ENCODE results near the gene BOLA2. TPM values are rescaled to one million over a fixed set of nuclear protein-coding genes. Genes with fewer than 3 reads are reported as not detected.
"Not testable (repeated sequence)": the region's sequence is repeated elsewhere in the genome, so short reads cannot be mapped to it uniquely, and the experiment has no call there.

Gene BOLA2
- total RNA-seq (ENCODE audit: low replicate concordance): 9.0 and 24.7 TPM in 2 replicates

- H3F3A ChIP-seq (ENCODE audit: low read depth); H3K4me1 Mint-ChIP-seq; H3K4me2 ChIP-seq; H3K9me3 Mint-ChIP-seq; H3K9ac ChIP-seq; H4K20me1 ChIP-seq (ENCODE audit: low read depth); H2AFZ ChIP-seq (replicated peaks); H3K4me1 ChIP-seq; H3K27ac Mint-ChIP-seq; H3K36me3 Mint-ChIP-seq; H3K27me3 Mint-ChIP-seq (ENCODE audit: insufficient read depth, low read depth); H3K27ac ChIP-seq; H3K79me2 ChIP-seq (ENCODE audit: low read depth); H3K9me3 ChIP-seq (ENCODE audit: low read depth); H3K4me3 ChIP-seq; DNase-seq (ENCODE audit: low spot score); H3K36me3 ChIP-seq; H3K4me3 Mint-ChIP-seq; H3K27me3 ChIP-seq: not testable (repeated sequence)
These were observed at the start of gene BOLA2, which contains the start of gene SLX1B for GRCh38 chr16:29454269-29454668. Gene BOLA2, minus strand, starts transcription at chr16:29454351. Its CDS starts 98 bp downstream, at chr16:29454253. Gene SLX1B, plus strand, starts transcription at chr16:29454533.

GRCh38 chr16:29482276-29482675 lies 28.1 kb upstream of the BOLA2 start:
- H3K4me3 ChIP-seq; H3K27me3 ChIP-seq; H3K79me2 ChIP-seq (ENCODE audit: low read depth); H3K36me3 Mint-ChIP-seq; H3K9me3 ChIP-seq (ENCODE audit: low read depth); H3K4me2 ChIP-seq; H3K4me3 Mint-ChIP-seq; H3K36me3 ChIP-seq; H3K9ac ChIP-seq; H2AFZ ChIP-seq (replicated peaks); H3K4me1 ChIP-seq; H3F3A ChIP-seq (ENCODE audit: low read depth); H3K4me1 Mint-ChIP-seq; H3K9me3 Mint-ChIP-seq; H3K27me3 Mint-ChIP-seq (ENCODE audit: insufficient read depth, low read depth); H4K20me1 ChIP-seq (ENCODE audit: low read depth); H3K27ac ChIP-seq; H3K27ac Mint-ChIP-seq; DNase-seq (ENCODE audit: low spot score): not testable (repeated sequence)

- H3F3A ChIP-seq (ENCODE audit: low read depth); H4K20me1 ChIP-seq (ENCODE audit: low read depth); H3K27ac ChIP-seq; DNase-seq (ENCODE audit: low spot score); H3K9me3 Mint-ChIP-seq; H2AFZ ChIP-seq (replicated peaks); H3K4me3 Mint-ChIP-seq; H3K4me3 ChIP-seq; H3K79me2 ChIP-seq (ENCODE audit: low read depth); H3K4me1 Mint-ChIP-seq; H3K36me3 Mint-ChIP-seq; H3K27me3 ChIP-seq; H3K9me3 ChIP-seq (ENCODE audit: low read depth); H3K4me2 ChIP-seq; H3K9ac ChIP-seq; H3K4me1 ChIP-seq; H3K36me3 ChIP-seq; H3K27ac Mint-ChIP-seq; H3K27me3 Mint-ChIP-seq (ENCODE audit: insufficient read depth, low read depth): not testable (repeated sequence)
These were observed 17.9 kb upstream of the BOLA2 start for GRCh38 chr16:29472065-29472464.

- not testable (repeated sequence) for H3K36me3 Mint-ChIP-seq; H3K79me2 ChIP-seq (ENCODE audit: low read depth); H3K4me1 ChIP-seq; H3K4me3 ChIP-seq; H3K4me3 Mint-ChIP-seq; H3K27ac ChIP-seq; H3K4me1 Mint-ChIP-seq; H3K9me3 Mint-ChIP-seq; H3F3A ChIP-seq (ENCODE audit: low read depth); H3K27me3 Mint-ChIP-seq (ENCODE audit: insufficient read depth, low read depth); H3K4me2 ChIP-seq; H3K27me3 ChIP-seq; H3K27ac Mint-ChIP-seq; H3K36me3 ChIP-seq; H4K20me1 ChIP-seq (ENCODE audit: low read depth); H2AFZ ChIP-seq (replicated peaks); DNase-seq (ENCODE audit: low spot score); H3K9ac ChIP-seq; H3K9me3 ChIP-seq (ENCODE audit: low read depth)
These were observed 15.5 kb upstream of the BOLA2 start for GRCh38 chr16:29469660-29470059.

- H3K27ac Mint-ChIP-seq; H3K79me2 ChIP-seq (ENCODE audit: low read depth); H3K9me3 Mint-ChIP-seq; H3K9ac ChIP-seq; H3K4me3 Mint-ChIP-seq; H3K4me1 Mint-ChIP-seq; H3F3A ChIP-seq (ENCODE audit: low read depth); H3K27me3 ChIP-seq; H3K27me3 Mint-ChIP-seq (ENCODE audit: insufficient read depth, low read depth); H3K27ac ChIP-seq; H3K4me3 ChIP-seq; H4K20me1 ChIP-seq (ENCODE audit: low read depth); H3K9me3 ChIP-seq (ENCODE audit: low read depth); H3K4me2 ChIP-seq; H3K4me1 ChIP-seq; DNase-seq (ENCODE audit: low spot score); H2AFZ ChIP-seq (replicated peaks); H3K36me3 ChIP-seq; H3K36me3 Mint-ChIP-seq: not testable (repeated sequence)
These were observed 13.7 kb upstream of the BOLA2 start for GRCh38 chr16:29467654-29468366.

GRCh38 chr16:29466904-29467303 lies 12.8 kb upstream of the BOLA2 start:
- H3F3A ChIP-seq (ENCODE audit: low read depth); H3K9me3 Mint-ChIP-seq; H3K9ac ChIP-seq; H3K4me1 Mint-ChIP-seq; H3K36me3 Mint-ChIP-seq; H3K36me3 ChIP-seq; H3K4me3 Mint-ChIP-seq; H3K27ac ChIP-seq; H3K27me3 Mint-ChIP-seq (ENCODE audit: insufficient read depth, low read depth); H3K4me1 ChIP-seq; H3K4me2 ChIP-seq; H3K9me3 ChIP-seq (ENCODE audit: low read depth); H3K27ac Mint-ChIP-seq; H3K4me3 ChIP-seq; H3K27me3 ChIP-seq; H3K79me2 ChIP-seq (ENCODE audit: low read depth); DNase-seq (ENCODE audit: low spot score); H2AFZ ChIP-seq (replicated peaks); H4K20me1 ChIP-seq (ENCODE audit: low read depth): not testable (repeated sequence)

- not testable (repeated sequence) for H3K4me2 ChIP-seq; H3K36me3 ChIP-seq; H3K4me1 Mint-ChIP-seq; H3K79me2 ChIP-seq (ENCODE audit: low read depth); H3F3A ChIP-seq (ENCODE audit: low read depth); H3K4me3 ChIP-seq; H3K9ac ChIP-seq; H3K36me3 Mint-ChIP-seq; H3K4me1 ChIP-seq; H4K20me1 ChIP-seq (ENCODE audit: low read depth); H3K9me3 Mint-ChIP-seq; H2AFZ ChIP-seq (replicated peaks); H3K4me3 Mint-ChIP-seq; H3K9me3 ChIP-seq (ENCODE audit: low read depth); H3K27ac Mint-ChIP-seq; H3K27me3 Mint-ChIP-seq (ENCODE audit: insufficient read depth, low read depth); H3K27me3 ChIP-seq; DNase-seq (ENCODE audit: low spot score); H3K27ac ChIP-seq
These were observed 12.1 kb upstream of the BOLA2 start for GRCh38 chr16:29465985-29466824.

- not testable (repeated sequence) for H3K9me3 Mint-ChIP-seq; H3K4me1 Mint-ChIP-seq; H3K79me2 ChIP-seq (ENCODE audit: low read depth)
These were observed 6.5 kb upstream of the BOLA2 start for GRCh38 chr16:29460647-29461030.

More at GRCh38 chr16:29460647-29461030, 6.5 kb upstream of the BOLA2 start:
- H3K4me1 ChIP-seq; H3K27me3 Mint-ChIP-seq (ENCODE audit: insufficient read depth, low read depth); H3K4me2 ChIP-seq; H3K36me3 Mint-ChIP-seq; H3K4me3 Mint-ChIP-seq; H3K27ac ChIP-seq; H3F3A ChIP-seq (ENCODE audit: low read depth); H4K20me1 ChIP-seq (ENCODE audit: low read depth); H3K36me3 ChIP-seq; H3K9me3 ChIP-seq (ENCODE audit: low read depth); DNase-seq (ENCODE audit: low spot score); H3K27ac Mint-ChIP-seq; H2AFZ ChIP-seq (replicated peaks); H3K27me3 ChIP-seq; H3K9ac ChIP-seq; H3K4me3 ChIP-seq: not testable (repeated sequence)
